NB4 (cell line): ENCODE measurements around the gene CHST11.

ENCODE experiments used
- CTCF ChIP-seq: IDR thresholded peaks from one replicate; pipeline ENCODE4 v1.5.1; 2012; ENCODE audit warnings: low read depth, low read length
- MAX ChIP-seq: IDR thresholded peaks from 2 replicates; pipeline ENCODE4 v1.6.1; 2011; ENCODE audit warnings: low read depth, low read length

GRCh38 chr12:104772336-104772735 is 315.6 kb downstream of the CHST11 start:
- TF ChIP-seq MAX (no peak), CTCF (no peak)
